Sigmoid colon (tissue), 7 donors: ENCODE results near the gene TPH1. TPM values are rescaled to one million over a fixed set of nuclear protein-coding genes. Genes with fewer than 3 reads are reported as not detected.

Experiments
- DNase-seq: peaks from one replicate; pipeline ENCODE4 v3.0.0-alpha.2; 2019
- H3K27ac ChIP-seq, 4 donors: fragments of 200-600 bp; sonication (generic); one replicate each; pipeline ENCODE4 v1.5.1; 2016 to 2019; ENCODE audit warnings: mild to moderate bottlenecking in 1 of 4
- H3K27me3 ChIP-seq, 3 donors: fragments of 200-600 bp; sonication (generic); one replicate each; pipeline ENCODE4 v1.5.1; 2019; ENCODE audit warnings: mild to moderate bottlenecking in 1 of 3
- H3K36me3 ChIP-seq, 4 donors: fragments of 200-600 bp; sonication (generic); one replicate each; pipeline ENCODE4 v1.5.1; 2016 to 2019
- H3K4me1 ChIP-seq, 4 donors: fragments of 200-600 bp; sonication (generic); one replicate each; pipeline ENCODE4 v1.5.1; 2017 to 2019
- H3K4me3 ChIP-seq, 4 donors: fragments of 200-600 bp; sonication (generic); one replicate each; pipeline ENCODE4 v1.5.1; 2017 to 2019; ENCODE audit warnings: mild to moderate bottlenecking in 2 of 4, moderate library complexity in 1 of 4
- H3K9me3 ChIP-seq, 4 donors: fragments of 200-600 bp in 3 of 4; sonication (generic) in 3 of 4; one replicate each; pipeline versions ENCODE4 v1.5.1 to v1.6.1; 2013 to 2019
- EP300 ChIP-seq, 4 donors: sonication (generic); formaldehyde crosslinking; IDR thresholded peaks; one replicate each; pipeline ENCODE4 v1.6.1; 2017; ENCODE audit warnings: antibody characterized with exemption in 4 of 4
- POLR2A ChIP-seq, 2 donors: fragments of 450-650 bp; IDR thresholded peaks; one replicate each; pipeline ENCODE4 v1.6.1; 2016; ENCODE audit warnings: antibody characterized with exemption in 2 of 2, mild to moderate bottlenecking in 2 of 2, moderate library complexity in 2 of 2
- POLR2AphosphoS5 ChIP-seq, 4 donors: sonication (generic); formaldehyde crosslinking; IDR thresholded peaks; one replicate each; pipeline ENCODE4 v1.6.1; 2017; ENCODE audit warnings: antibody characterized with exemption in 4 of 4
- WGBS, 2 donors: extraction: QIAGEN DNeasy Blood & Tissue Kit; methylation state at CpG; one replicate each; pipeline ENCODE4 v1.1.7; 2013; 5-methylcytosine and 5-hydroxymethylcytosine counted together
- intact Hi-C: fragments of 100-400 bp; cut with DNase I; formaldehyde crosslinking; loops from one replicate; pipeline ENCODE4 v1.15.1; 2023
- polyA plus RNA-seq, 3 donors: library from polyadenylated mRNA; stranded (reverse); fragments of 200-250 nt; gene quantifications; one replicate each; pipeline ENCODE4 v1.2.3, GENCODE V29; 2013
- total RNA-seq, 4 donors: library from RNA; depleted of rRNA; stranded (reverse); fragments of >200 nt; gene quantifications; one replicate each; pipeline ENCODE4 v1.1.0, GENCODE V29; 2016
- TF ChIP-seq, protein P1 (sequence below), 4 experiments: fragments of 450-650 bp in 3 of 4; fragments of 200-600 bp in 1 of 4; IDR thresholded peaks; one replicate each; pipeline ENCODE4 v1.5.1; 2016 to 2019; ENCODE audit warnings: antibody characterized with exemption in 4 of 4, mild to moderate bottlenecking in 3 of 4, moderate library complexity in 2 of 4
- donor health status: healthy with polysubstance abuse.
- donor health status: Bipolar disorder and iron deficiency.
- donor health status: healthy.

TPH1 gene
- total and polyA plus RNA-seq, 7 donors: 0.28 to 4.6 (median 0.79) TPM

DNA sequence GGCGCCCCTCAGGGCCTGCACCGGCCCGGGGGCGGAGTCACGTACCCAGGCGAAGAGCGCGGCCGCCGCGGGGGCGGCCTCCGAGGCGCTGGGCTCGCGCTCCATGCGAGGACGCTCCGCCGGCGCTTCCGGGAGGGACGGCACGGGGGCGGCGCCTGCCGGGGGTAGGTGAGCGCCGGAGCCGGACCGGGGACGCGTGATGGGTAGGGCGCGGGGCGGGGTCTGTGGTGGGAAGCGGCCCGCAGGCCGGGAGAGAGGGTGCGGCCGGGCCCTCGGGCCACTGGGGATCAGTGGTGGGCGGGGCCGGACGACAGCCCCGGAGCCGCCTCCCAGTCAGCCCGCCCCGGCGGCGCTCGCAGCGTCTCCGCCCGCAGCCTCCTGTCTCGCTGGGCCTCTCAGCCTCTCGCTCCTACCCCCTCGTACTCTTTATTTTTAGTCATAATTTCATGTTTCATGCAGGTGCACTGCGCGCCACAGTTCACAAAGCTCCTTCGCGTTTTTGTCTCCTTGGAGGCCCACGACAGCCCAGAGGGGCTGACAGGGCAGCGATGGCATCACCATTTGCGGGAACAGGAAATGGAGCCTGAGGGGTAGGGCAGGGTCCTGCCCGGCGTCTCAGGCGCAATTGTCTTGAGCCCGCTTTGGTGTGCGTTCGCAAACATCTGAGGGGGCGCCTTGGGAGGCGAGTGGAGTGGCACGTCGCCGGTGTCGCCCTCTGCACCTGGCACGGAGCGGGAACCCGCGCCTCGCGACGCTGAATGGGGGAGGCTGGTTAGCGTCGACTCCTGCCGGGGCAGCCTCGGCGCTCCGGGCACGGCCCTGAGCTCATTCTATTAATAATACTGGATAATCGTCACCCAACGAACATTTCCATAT, 32.9 kb downstream of the TPH1 start, which contains the start of gene SERGEF:
Gene SERGEF, minus strand, starts transcription at position 142 of the 876 bp plus-strand sequence. Its CDS starts 37 bp downstream, at position 105.
- intact Hi-C loops: loop anchor here (2.0 to 10.0 kb wide), 3 partner anchors 94 to 938 kb away; partner anchors contain the start of genes RPS13, SAAL1 and TMEM86A
- TF ChIP-seq POLR2AphosphoS5 (IDR thresholded peaks at IDR 0.05) (peak; percentile 52 to 93 (median 72)), EP300 (IDR thresholded peaks at IDR 0.05) (no peak), POLR2A (IDR thresholded peaks at IDR 0.05) (peak; percentile 58 to 80)
- TF ChIP-seq, protein P1, sequence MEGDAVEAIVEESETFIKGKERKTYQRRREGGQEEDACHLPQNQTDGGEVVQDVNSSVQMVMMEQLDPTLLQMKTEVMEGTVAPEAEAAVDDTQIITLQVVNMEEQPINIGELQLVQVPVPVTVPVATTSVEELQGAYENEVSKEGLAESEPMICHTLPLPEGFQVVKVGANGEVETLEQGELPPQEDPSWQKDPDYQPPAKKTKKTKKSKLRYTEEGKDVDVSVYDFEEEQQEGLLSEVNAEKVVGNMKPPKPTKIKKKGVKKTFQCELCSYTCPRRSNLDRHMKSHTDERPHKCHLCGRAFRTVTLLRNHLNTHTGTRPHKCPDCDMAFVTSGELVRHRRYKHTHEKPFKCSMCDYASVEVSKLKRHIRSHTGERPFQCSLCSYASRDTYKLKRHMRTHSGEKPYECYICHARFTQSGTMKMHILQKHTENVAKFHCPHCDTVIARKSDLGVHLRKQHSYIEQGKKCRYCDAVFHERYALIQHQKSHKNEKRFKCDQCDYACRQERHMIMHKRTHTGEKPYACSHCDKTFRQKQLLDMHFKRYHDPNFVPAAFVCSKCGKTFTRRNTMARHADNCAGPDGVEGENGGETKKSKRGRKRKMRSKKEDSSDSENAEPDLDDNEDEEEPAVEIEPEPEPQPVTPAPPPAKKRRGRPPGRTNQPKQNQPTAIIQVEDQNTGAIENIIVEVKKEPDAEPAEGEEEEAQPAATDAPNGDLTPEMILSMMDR (IDR thresholded peaks at IDR 0.05): peak in 1 of 4 experiments; percentile 10
- Histone ChIP-seq H3K9me3 (no peaks in the 10 kb centered on the region), H3K4me3 (peak within 1 kb of the TSS; percentile 60 to 91 (median 76)), H3K27me3 (no peaks in the 10 kb centered on the region), H3K36me3 (no peaks in the 10 kb centered on the region), H3K4me1 (peaks cover 0 to 16% (median 9%) of the 10 kb centered on the region in 4 donors), H3K27ac (peak within 1 kb of the TSS; percentile 84 to 89 (median 86))
- peak; percentile 95 for DNase-seq
- WGBS, 2 donors: 0 to 1% methylated on average over 93 of the region's 93 CpGs

GRCh38 chr11:18012122-18012905, 33.8 kb downstream of the TPH1 start:
- H3K27me3 ChIP-seq: no peaks in the 10 kb centered on the region
- peak overlapping the region; percentile 84 to 89 (median 86) for H3K27ac ChIP-seq
- H3K4me1 ChIP-seq: peaks cover 0 to 16% (median 9%) of the 10 kb centered on the region in 4 donors
- 4 to 13% methylated on average over 46 of the region's 46 CpGs for WGBS, 2 donors
- peak overlapping the region; percentile 60 to 91 (median 76) for H3K4me3 ChIP-seq
- no peak for TF ChIP-seq POLR2AphosphoS5 (IDR thresholded peaks at IDR 0.05)
- TF ChIP-seq, protein P1 (IDR thresholded peaks at IDR 0.05): no peak
- intact Hi-C loops: loop anchor here (2.0 to 10.0 kb wide), 3 partner anchors 94 to 938 kb away; partner anchors contain the start of genes RPS13, SAAL1 and TMEM86A
- H3K9me3 ChIP-seq: no peaks in the 10 kb centered on the region
- DNase-seq: peak; percentile 69
- H3K36me3 ChIP-seq: no peaks in the 10 kb centered on the region

GRCh38 chr11:18011633-18012032, 34.4 kb downstream of the TPH1 start:
- Histone ChIP-seq H3K4me3 (peak overlapping the region in 1 of 4 donors; percentile 73), H3K4me1 (peaks cover 0 to 16% (median 9%) of the 10 kb centered on the region in 4 donors), H3K27me3 (no peaks in the 10 kb centered on the region), H3K36me3 (peaks cover 0 to 6% (median 1%) of the 10 kb centered on the region in 4 donors), H3K27ac (peak overlapping the region in 3 of 4 donors; percentile 84 to 89 (median 86)), H3K9me3 (no peaks in the 10 kb centered on the region)
- intact Hi-C loops: loop anchor here (2.0 to 10.0 kb wide), 3 partner anchors 95 to 937 kb away; partner anchors contain the start of genes RPS13, SAAL1 and TMEM86A
- 67 to 83% methylated on average over 8 of the region's 8 CpGs for WGBS, 2 donors
- no peak for DNase-seq
- TF ChIP-seq POLR2AphosphoS5 (IDR thresholded peaks at IDR 0.05): no peak
- TF ChIP-seq EP300 (IDR thresholded peaks at IDR 0.05): no peak
- TF ChIP-seq, protein P1 (IDR thresholded peaks at IDR 0.05): no peak
- TF ChIP-seq POLR2A (IDR thresholded peaks at IDR 0.05): no peak

DNA sequence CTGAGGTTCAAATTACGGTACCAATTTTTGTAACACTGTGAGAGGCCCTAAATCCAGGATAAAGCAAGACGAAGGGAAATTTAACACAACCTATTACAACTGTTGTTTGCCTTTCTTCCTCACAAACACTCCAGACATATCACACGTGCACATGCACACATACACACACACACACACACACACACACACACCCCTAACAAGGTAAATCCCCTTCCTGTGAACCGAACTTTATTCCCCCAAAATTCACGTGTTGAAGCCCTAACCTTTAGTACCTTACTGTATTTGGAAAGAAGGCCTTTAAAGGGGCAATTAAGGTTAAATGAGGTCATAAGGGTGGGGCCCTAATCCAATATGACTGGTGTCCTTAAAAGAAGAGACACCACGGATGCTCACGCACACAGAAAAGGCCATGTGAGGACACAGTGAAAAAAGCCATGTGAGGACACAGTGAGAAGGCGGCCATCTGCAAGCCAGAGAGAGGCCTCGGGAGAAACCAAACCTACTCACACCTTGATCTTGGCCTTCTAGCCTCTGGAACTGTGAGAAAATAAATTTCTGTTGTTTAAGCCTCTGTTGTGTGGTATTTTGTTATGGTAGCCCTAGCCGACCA, 35.0 kb downstream of the TPH1 start:
- peaks cover 0 to 16% (median 9%) of the 10 kb centered on the region in 4 donors for H3K4me1 ChIP-seq
- whole genome bisulfite sequencing, 2 donors: 71 to 88% methylated on average over 10 of the region's 10 CpGs
- no peak for TF ChIP-seq EP300 (IDR thresholded peaks at IDR 0.05)
- no peak for TF ChIP-seq POLR2A (IDR thresholded peaks at IDR 0.05)
- no peak for TF ChIP-seq POLR2AphosphoS5 (IDR thresholded peaks at IDR 0.05)
- TF ChIP-seq, protein P1 (IDR thresholded peaks at IDR 0.05): no peak
- peaks cover 0 to 11% (median 3%) of the 10 kb centered on the region in 4 donors for H3K36me3 ChIP-seq
- H3K27ac ChIP-seq: no peak overlapping the region
- no peaks in the 10 kb centered on the region for H3K9me3 ChIP-seq
- DNase-seq: no peak
- intact Hi-C loops: loop anchor here (10.0 kb wide), 2 partner anchors 684 to 936 kb away; partner anchors contain the start of genes RPS13 and TMEM86A
- no peaks in the 10 kb centered on the region for H3K27me3 ChIP-seq
- H3K4me3 ChIP-seq: no peak overlapping the region
